NK-92 (cell line): ENCODE results near the gene AUTS2.

Experiments used
- DNase-seq: peaks from one replicate; lab custom pipeline; 2025; ENCODE audit not compliant: unreplicated experiment; lab: John Stamatoyannopoulos, UW

The AUTS2 gene

GRCh38 chr7:70097645-70098044, 499.4 kb downstream of the AUTS2 start:
- DNase-seq, result no peak

DNA sequence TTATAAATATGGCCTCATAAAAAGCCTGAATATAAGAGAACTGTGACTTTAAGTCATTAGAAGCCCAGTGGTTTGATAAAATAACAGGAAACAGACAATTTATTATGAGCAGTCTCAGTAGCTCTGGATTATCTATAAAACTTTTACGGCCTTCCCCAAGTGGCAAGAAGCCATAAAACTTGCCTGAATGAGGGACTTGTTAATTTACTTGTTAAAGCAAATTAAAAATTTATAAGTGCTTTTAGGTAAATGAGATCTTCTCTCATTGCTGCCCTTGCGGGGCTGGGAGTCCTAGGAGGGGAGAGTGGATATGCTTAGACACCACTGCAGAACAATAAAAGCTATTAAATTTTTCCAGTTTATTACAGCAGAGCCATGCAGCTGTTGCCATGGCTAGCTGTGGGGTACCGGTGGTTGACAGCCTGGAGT, 499.9 kb downstream of the AUTS2 start:
- no peak for DNase-seq

DNA sequence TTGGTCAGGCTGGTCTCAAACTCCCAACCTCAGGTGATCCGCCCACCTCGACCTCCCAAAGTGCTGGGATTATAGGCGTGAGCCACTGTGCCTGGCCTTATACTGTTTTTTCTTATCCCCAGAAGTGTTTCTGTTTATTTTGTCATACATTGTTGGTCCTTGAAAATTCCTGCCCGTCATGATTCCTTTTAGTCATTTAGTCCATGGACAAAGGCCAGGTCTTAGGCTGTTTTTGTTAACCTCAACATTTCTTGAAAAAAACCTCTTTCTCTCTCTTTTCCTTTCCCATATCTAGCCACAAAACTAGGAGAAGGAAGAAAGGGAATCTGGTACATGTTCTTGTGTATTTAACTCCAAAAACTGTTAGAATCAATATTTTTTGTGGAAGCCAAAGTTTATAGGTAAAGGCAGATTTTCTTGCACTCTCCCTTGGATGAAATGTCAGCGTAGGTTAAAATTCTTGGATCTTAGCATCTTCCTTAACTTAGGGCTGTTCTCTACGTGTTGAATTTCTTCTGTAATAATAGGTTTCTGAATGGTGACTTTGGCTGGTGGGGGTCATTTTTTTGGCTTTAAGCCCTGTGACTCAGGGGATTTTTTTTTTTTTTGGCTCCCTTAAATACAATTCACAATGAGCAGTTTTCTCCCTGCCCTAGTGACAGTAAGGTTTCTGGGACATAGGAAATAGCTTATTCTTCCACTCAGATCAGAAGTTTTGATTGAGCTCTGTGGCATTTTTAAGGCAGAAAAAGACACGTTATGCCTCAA, 500.8 kb downstream of the AUTS2 start:
- DNase-seq, result no peak

GRCh38 chr7:70104243-70104642, 506.0 kb downstream of the AUTS2 start:
- DNase-seq, result no peak

- DNase-seq, result no peak
Observed at GRCh38 chr7:70113078-70113477, 514.8 kb downstream of the AUTS2 start.

GRCh38 chr7:70113536-70113935, 515.3 kb downstream of the AUTS2 start:
- no peak for DNase-seq

DNA sequence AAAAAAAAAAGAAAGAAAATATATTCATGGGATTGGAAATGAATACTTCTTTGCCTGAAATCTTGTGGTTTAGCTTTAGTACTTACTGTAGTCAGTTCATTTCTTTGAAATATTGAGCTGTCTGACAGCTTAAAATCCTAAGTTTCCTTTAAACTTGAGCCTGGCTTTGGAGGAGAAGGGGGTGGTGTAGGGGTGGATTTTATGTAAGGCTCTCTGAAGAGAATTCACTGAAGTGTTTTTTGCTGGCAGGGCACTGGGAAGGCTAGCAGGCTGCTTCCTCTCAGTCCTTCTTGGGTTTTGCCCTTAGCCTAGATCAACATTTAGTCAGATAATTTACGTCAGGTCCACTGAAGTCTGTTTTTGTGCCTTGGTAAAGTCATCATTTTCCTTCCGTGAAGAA, 516.5 kb downstream of the AUTS2 start:
- DNase-seq, result no peak

DNA sequence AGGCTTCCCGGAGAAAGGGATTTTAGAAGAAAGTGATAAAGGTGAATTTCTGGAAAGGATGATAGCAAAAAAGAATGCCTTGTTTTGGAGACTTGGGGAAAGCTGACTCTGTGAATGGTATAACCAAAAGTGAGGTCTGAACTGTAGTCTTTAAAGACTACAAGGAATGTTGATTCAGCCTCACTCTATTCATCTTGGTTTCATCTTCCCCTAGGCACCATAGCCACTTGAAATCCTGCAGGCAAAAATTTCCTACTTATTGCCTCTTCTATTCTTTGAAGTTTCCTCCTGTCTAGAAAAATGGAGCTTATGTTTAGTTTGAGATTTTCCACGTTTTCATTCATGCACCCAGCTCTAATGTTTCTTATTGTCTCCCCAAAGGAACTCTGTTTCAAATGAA, 518.0 kb downstream of the AUTS2 start:
- DNase-seq, result no peak

GRCh38 chr7:70116867-70117266, 518.6 kb downstream of the AUTS2 start:
- DNase-seq, result no peak

GRCh38 chr7:70120851-70121250, 522.6 kb downstream of the AUTS2 start:
- DNase-seq, result no peak

DNA sequence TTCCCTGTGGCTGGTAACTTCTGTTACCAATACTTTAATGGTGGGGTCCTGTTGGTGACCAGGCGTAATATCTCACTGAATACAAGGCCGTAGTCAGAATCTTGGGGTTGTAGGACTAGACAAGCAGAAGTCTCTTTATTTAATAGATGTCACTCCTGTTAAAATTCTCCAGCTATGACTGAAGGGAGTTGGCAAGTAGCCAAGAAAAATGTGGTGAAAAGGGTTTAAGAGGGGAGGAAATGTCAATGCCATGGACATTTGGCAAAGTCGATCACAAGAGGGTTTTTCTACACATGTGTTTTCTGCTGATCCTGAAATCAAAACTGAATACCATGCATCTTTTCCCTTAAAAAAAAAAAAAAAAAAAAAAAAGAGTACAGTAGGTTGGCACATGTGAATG, 533.5 kb downstream of the AUTS2 start:
- DNase-seq, result no peak

DNA sequence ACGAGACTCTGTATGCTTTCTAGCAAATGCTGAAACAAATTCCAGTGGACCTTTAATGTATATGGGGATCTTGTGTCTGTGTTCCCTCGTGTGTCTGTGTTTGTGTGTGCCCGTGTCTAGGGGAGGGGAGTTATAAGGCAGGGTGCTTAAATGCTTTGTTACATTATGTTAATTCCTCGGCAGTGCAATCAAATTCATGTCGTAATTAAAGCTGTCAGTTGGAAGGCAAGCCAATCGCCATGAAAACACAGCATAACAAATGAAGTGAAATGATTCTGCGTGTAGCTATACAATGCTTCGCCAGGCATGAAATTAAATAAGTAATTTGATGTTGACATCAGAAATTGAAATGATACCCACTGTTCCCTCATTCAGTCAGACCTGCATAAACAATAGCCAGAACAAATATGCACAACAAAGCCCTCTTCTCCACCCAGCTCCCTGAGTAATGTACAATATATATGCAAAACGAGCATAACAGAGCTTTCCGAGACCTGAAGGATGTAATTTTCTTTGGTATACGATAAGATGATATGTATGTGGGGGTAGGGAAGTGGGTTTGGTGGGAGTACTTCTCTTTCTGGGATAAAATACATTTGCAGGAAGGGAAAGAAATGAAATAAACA, 534.1 kb downstream of the AUTS2 start:
- no peak for DNase-seq

- no peak for DNase-seq
Observed at GRCh38 chr7:70132852-70133690, 534.8 kb downstream of the AUTS2 start.

GRCh38 chr7:70134029-70134770, 535.9 kb downstream of the AUTS2 start:
- DNase-seq, result no peak

- DNase-seq, result no peak
Observed at GRCh38 chr7:70135656-70136055, 537.4 kb downstream of the AUTS2 start.

GRCh38 chr7:70137126-70137525, 538.9 kb downstream of the AUTS2 start:
- DNase-seq, result no peak

DNA sequence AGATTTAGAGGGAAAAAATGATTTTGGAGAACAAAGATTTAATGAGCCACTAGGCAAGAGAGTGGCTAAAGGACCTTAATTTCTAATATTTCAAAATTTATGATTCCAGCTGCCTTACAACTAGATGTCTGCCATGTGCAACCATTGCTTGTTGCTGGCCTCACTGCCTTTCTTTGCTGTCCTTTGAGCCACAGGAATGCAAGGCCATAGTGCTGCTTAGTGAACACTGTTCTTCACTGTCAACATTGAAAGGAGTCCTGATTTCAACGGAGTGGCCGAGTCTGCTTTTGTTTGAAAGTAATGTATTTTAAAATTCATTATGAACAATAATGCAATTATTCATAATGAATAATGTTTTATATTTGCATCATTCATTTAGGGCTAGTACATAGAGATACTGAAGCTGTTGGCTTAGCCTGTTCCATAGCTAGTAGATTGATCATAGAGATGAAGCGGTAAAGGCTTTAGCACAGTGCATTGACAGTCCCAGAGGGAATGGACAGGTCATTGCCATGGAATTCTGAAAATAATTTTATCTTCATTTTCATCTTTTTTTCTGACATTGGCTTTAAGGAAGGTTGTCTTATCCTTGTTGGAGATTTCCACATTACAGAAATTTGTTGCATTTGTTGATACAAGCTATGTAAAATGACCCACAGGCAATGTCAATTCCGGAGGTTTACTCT, 544.1 kb downstream of the AUTS2 start:
- no peak for DNase-seq

DNA sequence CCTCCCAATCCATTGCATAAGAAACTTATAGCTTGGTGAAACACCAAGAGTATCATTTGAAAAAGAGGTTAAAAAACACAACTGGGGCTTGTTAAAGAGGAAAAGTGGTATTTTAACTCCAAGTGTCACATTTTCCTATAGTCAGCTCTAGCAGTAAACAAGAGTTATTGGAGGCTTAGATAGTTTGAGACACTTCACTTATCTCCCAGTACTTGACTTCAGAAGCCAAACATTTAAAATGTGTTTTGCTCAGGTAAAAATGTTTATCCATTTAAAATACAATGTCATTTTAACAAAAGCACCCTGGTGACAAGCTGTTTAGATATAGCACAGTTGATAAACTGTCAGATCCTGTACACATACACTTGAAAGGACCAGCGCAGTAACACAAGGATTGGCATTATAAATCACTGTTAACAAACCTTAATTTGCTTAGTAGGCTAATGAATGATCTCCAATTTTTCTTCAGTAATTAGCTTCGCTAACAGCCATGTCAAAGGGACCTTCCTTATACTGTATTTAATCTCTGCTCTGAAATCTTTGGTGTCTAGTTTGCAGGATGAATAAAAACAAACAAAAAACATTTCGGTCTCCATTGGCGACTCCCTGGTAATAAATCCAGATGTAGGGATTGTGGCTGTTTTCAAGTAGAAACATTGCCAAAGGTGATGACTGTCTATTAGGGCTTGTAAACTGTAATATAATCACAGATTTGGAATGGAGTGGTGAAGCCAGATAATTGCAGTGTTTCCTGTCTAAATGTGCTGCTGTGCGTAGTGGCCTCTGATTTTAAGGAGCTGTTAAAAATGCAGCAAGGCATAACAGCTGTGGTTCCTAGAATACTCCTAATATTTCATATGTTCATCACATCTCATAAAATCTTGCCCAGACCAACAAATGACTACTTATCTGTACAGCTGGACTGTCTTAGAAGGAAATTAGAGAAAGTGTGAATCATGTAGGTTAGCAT, 545.1 kb downstream of the AUTS2 start:
- no peak for DNase-seq

- DNase-seq, result no peak
Observed at GRCh38 chr7:70148997-70149396, 550.7 kb downstream of the AUTS2 start.
